K562 (cell line): ENCODE results near the gene HSPA14. TPM values are rescaled to one million over a fixed set of nuclear protein-coding genes. Genes with fewer than 3 reads are reported as not detected.

Source experiments
- CBX3 ChIP-seq, 2 experiments: IDR thresholded peaks; 1 replicate in 1 of 2; 2 replicates in 1 of 2; pipeline ENCODE4 v1.6.1; 2012; ENCODE audit warnings: inconsistent platforms in 2 of 2, low read length in 2 of 2, borderline replicate concordance in 1 of 2, control low read depth in 1 of 2
- ESRRA ChIP-seq: fragments of 450-650 bp; IDR thresholded peaks from 2 replicates; pipeline ENCODE4 v1.6.1; 2014; ENCODE audit warnings: low read depth, mild to moderate bottlenecking, moderate library complexity, borderline replicate concordance
- HMG20A ChIP-seq: fragments of 450-650 bp; formaldehyde crosslinking; conservative IDR thresholded peaks from 2 replicates; pipeline ENCODE4 v1.4.0; 2020; ENCODE audit warnings: mild to moderate bottlenecking, mixed read lengths
- IRF2 ChIP-seq: sonication (generic); formaldehyde crosslinking; IDR thresholded peaks from 2 replicates; pipeline ENCODE4 v1.8.1; 2022; ENCODE audit warnings: mild to moderate bottlenecking, missing genetic modification reagents
- KHSRP ChIP-seq: fragments of 450-650 bp; IDR thresholded peaks from 2 replicates; pipeline ENCODE4 v1.6.1; 2017
- NCOR1 ChIP-seq: fragments of 450-650 bp; IDR thresholded peaks from 2 replicates; pipeline ENCODE4 v1.6.1; 2016; ENCODE audit warnings: mild to moderate bottlenecking, moderate library complexity
- POLR3G ChIP-seq: IDR thresholded peaks from 2 replicates; pipeline ENCODE4 v1.6.1; 2011; ENCODE audit not compliant: insufficient read length, insufficient replicate concordance; ENCODE audit errors: extremely low read depth
- ZC3H11A ChIP-seq: IDR thresholded peaks from 2 replicates; pipeline ENCODE4 v1.6.1; 2012; ENCODE audit warnings: low read depth, low read length, improper control_type of control experiment
- ZNF561 ChIP-seq: fragments of 450-650 bp; formaldehyde crosslinking; conservative IDR thresholded peaks from 2 replicates; pipeline ENCODE4 v1.4.0; 2020; ENCODE audit warnings: mild to moderate bottlenecking, moderate library complexity
- polyA plus RNA-seq, 8 experiments: library from polyadenylated mRNA; depleted of rRNA in 4 of 8; stranded (reverse) in 5 of 8; unstranded in 3 of 8; fragments of >200 nt; fragmentation: Nextera tagmentation in 2 of 8; fragmentation: Illumina TruSeq in 1 of 8; extraction: Ambion mirVana in 2 of 8; extraction: Trizol in 1 of 8; gene quantifications; 2 replicates each; pipeline versions ENCODE4 v1.2.1 to v1.2.3, GENCODE V29; 2011 to 2014; ENCODE audit warnings: inconsistent platforms in 1 of 8, missing spikeins in 1 of 8
- total RNA-seq, 7 experiments: library from RNA; depleted of rRNA in 6 of 7; stranded (reverse); fragments of >200 nt in 6 of 7; fragmentation: Illumina TruSeq in 2 of 7; extraction: Trizol in 2 of 7; gene quantifications; 2 replicates each; pipeline versions ENCODE4 v1.2.1 to v1.2.3, GENCODE V29; 2011 to 2021; ENCODE audit warnings: low replicate concordance in 1 of 7
- TF ChIP-seq, protein P1 (sequence below), 2 experiments: fragments of 450-650 bp; conservative IDR thresholded peaks; 2 replicates each; pipeline ENCODE4 v1.6.1; 2017; ENCODE audit warnings: mild to moderate bottlenecking in 2 of 2, moderate library complexity in 2 of 2
- TF ChIP-seq, protein P2 (sequence below), 2 experiments: fragments of 150-350 bp in 1 of 2; IDR thresholded peaks; 2 replicates each; pipeline ENCODE4 v1.6.1; 2012 to 2016; ENCODE audit warnings: low read depth in 2 of 2, low read length in 2 of 2, mild to moderate bottlenecking in 1 of 2, moderate library complexity in 1 of 2
- TF ChIP-seq, protein P3 (sequence below): fragments of 450-650 bp; IDR thresholded peaks from 2 replicates; pipeline ENCODE4 v1.6.1; 2017; ENCODE audit warnings: mild to moderate bottlenecking, moderate library complexity
- TF ChIP-seq, protein P4 (sequence below): sonication (generic); formaldehyde crosslinking; IDR thresholded peaks from 2 replicates; pipeline ENCODE4 v1.8.1; 2023; ENCODE audit warnings: mild to moderate bottlenecking, missing genetic modification reagents, moderate library complexity
- TF ChIP-seq, protein P5 (sequence below): fragments of 250-450 bp; sonication (Bioruptor Pico); IDR thresholded peaks from 2 replicates; pipeline ENCODE4 v1.4.0; 2020; ENCODE audit warnings: mild to moderate bottlenecking, moderate library complexity, borderline replicate concordance

The HSPA14 gene
- total and polyA plus RNA-seq, 9 of the 15 experiments (the other 6 are each of a cell fraction or from before 2014, with no cell fraction given), result 41.9 to 75.0 (median 63.2) TPM

DNA sequence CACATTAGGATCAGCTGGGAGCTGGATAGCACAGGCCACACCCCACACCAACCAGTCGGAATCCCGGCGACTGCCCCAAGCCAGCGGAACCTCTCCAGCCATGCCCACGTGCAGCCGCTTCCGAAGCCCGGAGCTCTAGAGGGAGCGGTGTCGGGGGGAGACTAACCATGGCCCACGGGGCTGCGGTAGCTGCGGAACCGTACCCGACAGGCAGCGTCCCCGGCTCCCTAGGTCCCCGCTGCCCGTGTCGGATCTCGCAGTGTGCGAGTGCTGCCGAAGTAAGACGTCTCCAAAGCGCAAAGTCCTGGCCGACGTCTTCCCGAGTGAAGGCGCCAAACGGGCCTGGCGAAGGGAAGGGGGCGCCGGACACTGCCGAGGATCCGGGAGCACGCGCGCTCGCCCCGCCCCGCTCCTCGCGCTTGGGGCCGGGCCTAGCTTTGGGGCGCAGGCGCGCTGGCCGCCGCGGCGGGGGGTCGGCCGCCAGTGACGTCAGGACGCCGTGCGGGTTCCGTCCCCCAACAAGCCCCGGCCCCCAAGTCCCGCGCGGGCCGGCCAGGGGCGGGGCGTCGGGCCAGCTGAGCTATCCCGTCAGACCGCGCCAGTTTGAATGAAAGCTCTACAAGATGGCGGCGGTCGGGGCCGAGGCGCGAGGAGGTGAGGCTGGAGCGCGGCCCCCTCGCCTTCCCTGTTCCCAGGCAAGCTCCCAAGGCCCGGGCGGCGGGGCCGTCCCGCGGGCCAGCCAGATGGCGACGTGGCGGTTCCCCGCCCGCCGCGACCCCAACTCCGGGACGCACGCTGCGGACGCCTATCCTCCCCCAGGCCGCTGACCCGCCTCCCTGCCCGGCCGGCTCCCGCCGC lies 40.4 kb downstream of the HSPA14 start, which contains the start of gene SUV39H2 (continued):
- TF ChIP-seq, protein P1, sequence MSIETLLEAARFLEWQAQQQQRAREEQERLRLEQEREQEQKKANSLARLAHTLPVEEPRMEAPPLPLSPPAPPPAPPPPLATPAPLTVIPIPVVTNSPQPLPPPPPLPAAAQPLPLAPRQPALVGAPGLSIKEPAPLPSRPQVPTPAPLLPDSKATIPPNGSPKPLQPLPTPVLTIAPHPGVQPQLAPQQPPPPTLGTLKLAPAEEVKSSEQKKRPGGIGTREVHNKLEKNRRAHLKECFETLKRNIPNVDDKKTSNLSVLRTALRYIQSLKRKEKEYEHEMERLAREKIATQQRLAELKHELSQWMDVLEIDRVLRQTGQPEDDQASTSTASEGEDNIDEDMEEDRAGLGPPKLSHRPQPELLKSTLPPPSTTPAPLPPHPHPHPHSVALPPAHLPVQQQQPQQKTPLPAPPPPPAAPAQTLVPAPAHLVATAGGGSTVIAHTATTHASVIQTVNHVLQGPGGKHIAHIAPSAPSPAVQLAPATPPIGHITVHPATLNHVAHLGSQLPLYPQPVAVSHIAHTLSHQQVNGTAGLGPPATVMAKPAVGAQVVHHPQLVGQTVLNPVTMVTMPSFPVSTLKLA (conservative IDR thresholded peaks at IDR 0.05), result peak; percentile 92 to 95
- TF ChIP-seq HMG20A (CRISPR knock-in tag) (no peak), ZC3H11A (no peak), POLR3G (no peak), CBX3 (IDR thresholded peaks at IDR 0.05; ENCODE audit: borderline replicate concordance in 1 of 2, low read length in 2 of 2) (0 out of 3 replicates have a peak, but pooled peaks of 1 of the 2 experiments have one; percentile 19), ZNF561 (CRISPR knock-in tag) (no peak), ESRRA (peak; percentile 43; the same call in 1 of the 2 replicates), NCOR1 (no peak), IRF2 (no peak), KHSRP (no peak)
- TF ChIP-seq, protein P2, sequence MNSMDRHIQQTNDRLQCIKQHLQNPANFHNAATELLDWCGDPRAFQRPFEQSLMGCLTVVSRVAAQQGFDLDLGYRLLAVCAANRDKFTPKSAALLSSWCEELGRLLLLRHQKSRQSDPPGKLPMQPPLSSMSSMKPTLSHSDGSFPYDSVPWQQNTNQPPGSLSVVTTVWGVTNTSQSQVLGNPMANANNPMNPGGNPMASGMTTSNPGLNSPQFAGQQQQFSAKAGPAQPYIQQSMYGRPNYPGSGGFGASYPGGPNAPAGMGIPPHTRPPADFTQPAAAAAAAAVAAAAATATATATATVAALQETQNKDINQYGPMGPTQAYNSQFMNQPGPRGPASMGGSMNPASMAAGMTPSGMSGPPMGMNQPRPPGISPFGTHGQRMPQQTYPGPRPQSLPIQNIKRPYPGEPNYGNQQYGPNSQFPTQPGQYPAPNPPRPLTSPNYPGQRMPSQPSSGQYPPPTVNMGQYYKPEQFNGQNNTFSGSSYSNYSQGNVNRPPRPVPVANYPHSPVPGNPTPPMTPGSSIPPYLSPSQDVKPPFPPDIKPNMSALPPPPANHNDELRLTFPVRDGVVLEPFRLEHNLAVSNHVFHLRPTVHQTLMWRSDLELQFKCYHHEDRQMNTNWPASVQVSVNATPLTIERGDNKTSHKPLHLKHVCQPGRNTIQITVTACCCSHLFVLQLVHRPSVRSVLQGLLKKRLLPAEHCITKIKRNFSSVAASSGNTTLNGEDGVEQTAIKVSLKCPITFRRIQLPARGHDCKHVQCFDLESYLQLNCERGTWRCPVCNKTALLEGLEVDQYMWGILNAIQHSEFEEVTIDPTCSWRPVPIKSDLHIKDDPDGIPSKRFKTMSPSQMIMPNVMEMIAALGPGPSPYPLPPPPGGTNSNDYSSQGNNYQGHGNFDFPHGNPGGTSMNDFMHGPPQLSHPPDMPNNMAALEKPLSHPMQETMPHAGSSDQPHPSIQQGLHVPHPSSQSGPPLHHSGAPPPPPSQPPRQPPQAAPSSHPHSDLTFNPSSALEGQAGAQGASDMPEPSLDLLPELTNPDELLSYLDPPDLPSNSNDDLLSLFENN (IDR thresholded peaks at IDR 0.05; ENCODE audit: low read depth in 2 of 2, low read length in 2 of 2), result no peak
- TF ChIP-seq, protein P3, sequence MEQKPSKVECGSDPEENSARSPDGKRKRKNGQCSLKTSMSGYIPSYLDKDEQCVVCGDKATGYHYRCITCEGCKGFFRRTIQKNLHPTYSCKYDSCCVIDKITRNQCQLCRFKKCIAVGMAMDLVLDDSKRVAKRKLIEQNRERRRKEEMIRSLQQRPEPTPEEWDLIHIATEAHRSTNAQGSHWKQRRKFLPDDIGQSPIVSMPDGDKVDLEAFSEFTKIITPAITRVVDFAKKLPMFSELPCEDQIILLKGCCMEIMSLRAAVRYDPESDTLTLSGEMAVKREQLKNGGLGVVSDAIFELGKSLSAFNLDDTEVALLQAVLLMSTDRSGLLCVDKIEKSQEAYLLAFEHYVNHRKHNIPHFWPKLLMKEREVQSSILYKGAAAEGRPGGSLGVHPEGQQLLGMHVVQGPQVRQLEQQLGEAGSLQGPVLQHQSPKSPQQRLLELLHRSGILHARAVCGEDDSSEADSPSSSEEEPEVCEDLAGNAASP, result no peak
- TF ChIP-seq, protein P4, sequence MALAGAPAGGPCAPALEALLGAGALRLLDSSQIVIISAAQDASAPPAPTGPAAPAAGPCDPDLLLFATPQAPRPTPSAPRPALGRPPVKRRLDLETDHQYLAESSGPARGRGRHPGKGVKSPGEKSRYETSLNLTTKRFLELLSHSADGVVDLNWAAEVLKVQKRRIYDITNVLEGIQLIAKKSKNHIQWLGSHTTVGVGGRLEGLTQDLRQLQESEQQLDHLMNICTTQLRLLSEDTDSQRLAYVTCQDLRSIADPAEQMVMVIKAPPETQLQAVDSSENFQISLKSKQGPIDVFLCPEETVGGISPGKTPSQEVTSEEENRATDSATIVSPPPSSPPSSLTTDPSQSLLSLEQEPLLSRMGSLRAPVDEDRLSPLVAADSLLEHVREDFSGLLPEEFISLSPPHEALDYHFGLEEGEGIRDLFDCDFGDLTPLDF (CRISPR knock-in tag), result peak; percentile 84
- TF ChIP-seq, protein P5, sequence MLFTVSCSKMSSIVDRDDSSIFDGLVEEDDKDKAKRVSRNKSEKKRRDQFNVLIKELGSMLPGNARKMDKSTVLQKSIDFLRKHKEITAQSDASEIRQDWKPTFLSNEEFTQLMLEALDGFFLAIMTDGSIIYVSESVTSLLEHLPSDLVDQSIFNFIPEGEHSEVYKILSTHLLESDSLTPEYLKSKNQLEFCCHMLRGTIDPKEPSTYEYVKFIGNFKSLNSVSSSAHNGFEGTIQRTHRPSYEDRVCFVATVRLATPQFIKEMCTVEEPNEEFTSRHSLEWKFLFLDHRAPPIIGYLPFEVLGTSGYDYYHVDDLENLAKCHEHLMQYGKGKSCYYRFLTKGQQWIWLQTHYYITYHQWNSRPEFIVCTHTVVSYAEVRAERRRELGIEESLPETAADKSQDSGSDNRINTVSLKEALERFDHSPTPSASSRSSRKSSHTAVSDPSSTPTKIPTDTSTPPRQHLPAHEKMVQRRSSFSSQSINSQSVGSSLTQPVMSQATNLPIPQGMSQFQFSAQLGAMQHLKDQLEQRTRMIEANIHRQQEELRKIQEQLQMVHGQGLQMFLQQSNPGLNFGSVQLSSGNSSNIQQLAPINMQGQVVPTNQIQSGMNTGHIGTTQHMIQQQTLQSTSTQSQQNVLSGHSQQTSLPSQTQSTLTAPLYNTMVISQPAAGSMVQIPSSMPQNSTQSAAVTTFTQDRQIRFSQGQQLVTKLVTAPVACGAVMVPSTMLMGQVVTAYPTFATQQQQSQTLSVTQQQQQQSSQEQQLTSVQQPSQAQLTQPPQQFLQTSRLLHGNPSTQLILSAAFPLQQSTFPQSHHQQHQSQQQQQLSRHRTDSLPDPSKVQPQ, result no peak
